H9 (cell line): ENCODE measurements around the gene ATXN3L. TPM values are rescaled to one million over a fixed set of nuclear protein-coding genes. Genes with fewer than 3 reads are reported as not detected.

Experiments used
- DNase-seq: peaks from one replicate; pipeline ENCODE4 v3.0.0-alpha.2; 2017
- H2AFZ ChIP-seq: one replicate; pipeline ENCODE4 v1.6.1; 2013; ENCODE audit warnings: mild to moderate bottlenecking, low read length, control low read depth, moderate library complexity
- H2AK5ac ChIP-seq: 2 replicates; pipeline ENCODE4 v1.6.1; 2013; ENCODE audit warnings: low read length, control low read depth, mixed read lengths; ENCODE audit not compliant: insufficient read length
- H2BK120ac ChIP-seq: one replicate; pipeline ENCODE4 v1.6.1; 2013; ENCODE audit warnings: low read depth, mild to moderate bottlenecking, low read length, control low read depth, inconsistent platforms; ENCODE audit not compliant: poor library complexity, severe bottlenecking
- H2BK12ac ChIP-seq: 2 replicates; pipeline ENCODE4 v1.6.1; 2013; ENCODE audit warnings: low read length, control low read depth, mixed read lengths, low read depth; ENCODE audit not compliant: insufficient read length
- H2BK15ac ChIP-seq: 2 replicates; pipeline ENCODE4 v1.6.1; 2013; ENCODE audit warnings: low read depth, low read length, control low read depth
- H2BK20ac ChIP-seq: one replicate; pipeline ENCODE4 v1.6.1; 2013; ENCODE audit warnings: low read depth, mild to moderate bottlenecking, low read length, control low read depth, inconsistent platforms; ENCODE audit not compliant: poor library complexity, severe bottlenecking
- H2BK5ac ChIP-seq: 2 replicates; pipeline ENCODE4 v1.6.1; 2013; ENCODE audit warnings: low read length, control low read depth, mixed read lengths; ENCODE audit not compliant: insufficient read length
- H3K14ac ChIP-seq: 2 replicates; pipeline ENCODE4 v1.6.1; 2013; ENCODE audit warnings: low read length, control low read depth; ENCODE audit not compliant: insufficient read depth
- H3K18ac ChIP-seq: 2 replicates; pipeline ENCODE4 v1.6.1; 2013; ENCODE audit warnings: low read depth, mild to moderate bottlenecking, mixed read lengths, low read length, control low read depth; ENCODE audit not compliant: insufficient read length
- H3K23ac ChIP-seq: 2 replicates; pipeline ENCODE4 v1.6.1; 2013; ENCODE audit warnings: low read length, control low read depth, mixed read lengths, low read depth; ENCODE audit not compliant: insufficient read length
- H3K23me2 ChIP-seq: 2 replicates; pipeline ENCODE4 v1.6.1; 2013; ENCODE audit warnings: low read depth, mild to moderate bottlenecking, mixed read lengths, low read length, control low read depth; ENCODE audit not compliant: insufficient read length, poor library complexity, severe bottlenecking
- H3K27ac ChIP-seq: 2 replicates; pipeline ENCODE4 v1.5.1; 2013; ENCODE audit warnings: low read length, control low read depth, mixed read lengths, low read depth; ENCODE audit not compliant: insufficient read length
- H3K27me3 ChIP-seq: 2 replicates; pipeline ENCODE4 v1.6.1; 2013; ENCODE audit warnings: low read length, control low read depth, inconsistent platforms; ENCODE audit not compliant: insufficient read depth
- H3K4ac ChIP-seq: 2 replicates; pipeline ENCODE4 v1.6.1; 2013; ENCODE audit warnings: low read depth, mild to moderate bottlenecking, control low read depth, inconsistent platforms, low read length, moderate library complexity
- H3K4me1 ChIP-seq: 2 replicates; pipeline ENCODE4 v1.6.1; 2013; ENCODE audit warnings: low read length, control low read depth, inconsistent platforms; ENCODE audit not compliant: insufficient read depth
- H3K4me2 ChIP-seq: 2 replicates; pipeline ENCODE4 v1.6.1; 2013; ENCODE audit warnings: low read length, control low read depth, mixed read lengths; ENCODE audit not compliant: insufficient read length, insufficient read depth
- H3K56ac ChIP-seq: 2 replicates; pipeline ENCODE4 v1.6.1; 2013; ENCODE audit warnings: low read depth, mild to moderate bottlenecking, mixed read lengths, low read length, control low read depth; ENCODE audit not compliant: insufficient read length
- H3K79me1 ChIP-seq: 2 replicates; pipeline ENCODE4 v1.6.1; 2013; ENCODE audit warnings: low read depth, mild to moderate bottlenecking, moderate library complexity, low read length, control low read depth, inconsistent platforms; ENCODE audit not compliant: insufficient read depth, poor library complexity, severe bottlenecking
- H3K79me2 ChIP-seq: 2 replicates; pipeline ENCODE4 v1.6.1; 2013; ENCODE audit warnings: low read length, control low read depth, inconsistent platforms; ENCODE audit not compliant: insufficient read depth
- H3K9ac ChIP-seq: 2 replicates; pipeline ENCODE4 v1.6.1; 2013; ENCODE audit warnings: low read length, control low read depth, mixed read lengths; ENCODE audit not compliant: insufficient read length; ENCODE audit errors: extremely low read depth
- H3K9me3 ChIP-seq: one replicate; pipeline ENCODE4 v1.6.1; 2013; ENCODE audit warnings: low read depth, low read length, inconsistent platforms; ENCODE audit not compliant: control insufficient read depth
- H3T11ph ChIP-seq: one replicate; pipeline ENCODE4 v1.6.1; 2013; ENCODE audit warnings: mild to moderate bottlenecking, low read length, control low read depth, inconsistent platforms
- H4K20me1 ChIP-seq: one replicate; pipeline ENCODE4 v1.6.1; 2013; ENCODE audit not compliant: control insufficient read depth, insufficient read length, insufficient read depth
- H4K5ac ChIP-seq: 2 replicates; pipeline ENCODE4 v1.6.1; 2013; ENCODE audit warnings: low read depth, mild to moderate bottlenecking, mixed read lengths, low read length, control low read depth; ENCODE audit not compliant: insufficient read length
- H4K8ac ChIP-seq: replicated peaks from 2 replicates; pipeline ENCODE4 v1.6.1; 2013; ENCODE audit warnings: low read length, control low read depth, mixed read lengths, low read depth; ENCODE audit not compliant: insufficient read length
- H4K91ac ChIP-seq: 2 replicates; pipeline ENCODE4 v1.6.1; 2013; ENCODE audit warnings: low read depth, mild to moderate bottlenecking, moderate library complexity, mixed read lengths, low read length, control low read depth; ENCODE audit not compliant: insufficient read length
- H3K27ac Mint-ChIP-seq, 3 experiments: 2 replicates in 2 of 3; 3 replicates in 1 of 3; pipeline ENCODE4 v1.8.0; 2020 to 2021; ENCODE audit warnings: mixed read lengths in 3 of 3, mild to moderate bottlenecking in 1 of 3, moderate library complexity in 1 of 3
- H3K27me3 Mint-ChIP-seq: 2 replicates; pipeline ENCODE4 v1.8.0; 2021; ENCODE audit warnings: low read depth, mild to moderate bottlenecking, moderate library complexity, mixed read lengths
- H3K36me3 Mint-ChIP-seq, 3 experiments: 2 replicates in 2 of 3; 3 replicates in 1 of 3; pipeline ENCODE4 v1.8.0; 2020 to 2021; ENCODE audit warnings: low read depth in 3 of 3, mixed read lengths in 3 of 3; ENCODE audit not compliant: insufficient read depth in 1 of 3
- H3K4me1 Mint-ChIP-seq, 2 experiments: 2 replicates each; pipeline ENCODE4 v1.8.0; 2020; ENCODE audit warnings: mixed read lengths in 2 of 2
- H3K4me3 Mint-ChIP-seq, 2 experiments: 2 replicates in 1 of 2; 3 replicates in 1 of 2; pipeline ENCODE4 v1.8.0; 2020 to 2021; ENCODE audit warnings: mild to moderate bottlenecking in 2 of 2, mixed read lengths in 2 of 2, moderate library complexity in 1 of 2
- H3K9me3 Mint-ChIP-seq, 2 experiments: 2 replicates in 1 of 2; 3 replicates in 1 of 2; pipeline ENCODE4 v1.8.0; 2020; ENCODE audit warnings: mild to moderate bottlenecking in 2 of 2, mixed read lengths in 2 of 2, moderate library complexity in 1 of 2
- CTCF ChIP-seq: fragments of 200-600 bp; sonication (generic); conservative IDR thresholded peaks from 3 replicates; pipeline ENCODE4 v1.8.0; 2021; ENCODE audit warnings: antibody characterized with exemption, mild to moderate bottlenecking
- WGBS: extraction: QIAGEN DNeasy Blood & Tissue Kit; methylation state at CpG from one replicate; pipeline ENCODE4 v1.1.7; 2013; ENCODE audit warnings: missing lambda C conversion rate, low lambda C conversion rate, mixed read lengths; ENCODE audit not compliant: insufficient read length; ENCODE audit errors: extremely low coverage; 5-methylcytosine and 5-hydroxymethylcytosine counted together
- total RNA-seq: library from RNA; stranded (reverse); gene quantifications from 2 replicates; pipeline ENCODE4 v1.2.1, GENCODE V29; 2021

ATXN3L gene
- total RNA-seq, 1 experiment from 2014 or later, result not detected

- no peak overlapping the region for H4K5ac ChIP-seq
- no peaks in the 10 kb centered on the region; the same call in 1 of the 2 replicates for H3K27me3 Mint-ChIP-seq
Measured at GRCh38 chrX:13293700-13294099, 26.2 kb downstream of the ATXN3L start.

More at GRCh38 chrX:13293700-13294099, 26.2 kb downstream of the ATXN3L start:
- Histone ChIP-seq H4K8ac (no peak overlapping the region), H3K56ac (no peak overlapping the region), H2BK5ac (no peak overlapping the region), H4K20me1 (no peaks in the 10 kb centered on the region), H2AK5ac (no peak overlapping the region), H4K91ac (no peak overlapping the region), H2BK12ac (no peak overlapping the region), H3K27ac (no peak overlapping the region), H3T11ph (no peak overlapping the region), H3K4me2 (no peak overlapping the region), H3K23ac (no peak overlapping the region), H3K9me3 (no peaks in the 10 kb centered on the region), H2BK120ac (no peak overlapping the region), H3K79me2 (no peaks in the 10 kb centered on the region), H3K79me1 (no peaks in the 10 kb centered on the region), H3K14ac (no peak overlapping the region), H3K4ac (no peak overlapping the region), H2BK15ac (no peak overlapping the region), H2AFZ (no peak overlapping the region), H3K18ac (no peak overlapping the region), H2BK20ac (no peak overlapping the region), H3K4me1 (no peaks in the 10 kb centered on the region), H3K27me3 (no peaks in the 10 kb centered on the region), H3K23me2 (no peaks in the 10 kb centered on the region), H3K9ac (no peak overlapping the region)
- no peak overlapping the region for H3K4me3 Mint-ChIP-seq
- no peak for TF ChIP-seq CTCF
- H3K9me3 Mint-ChIP-seq, result peaks cover 46% of the 10 kb centered on the region in 2 experiments
- no CpG with 5 or more reads among the region's 6 CpGs for WGBS
- peaks cover 4 to 7% of the 10 kb centered on the region in 2 experiments; a peak in 3 of 4 replicates for H3K4me1 Mint-ChIP-seq
- peaks cover 0 to 5% (median 3%) of the 10 kb centered on the region in 3 experiments; a peak in 5 of 7 replicates for H3K36me3 Mint-ChIP-seq
- H3K27ac Mint-ChIP-seq, result no peak overlapping the region; a peak in 1 of 7 replicates
- DNase-seq, result no peak
